GM13976 (cell line): ENCODE measurements around the gene TMIGD1.

Experiments used
- DNase-seq: peaks from one replicate; pipeline ENCODE4 v3.0.0; 2012; ENCODE audit warnings: low spot score
- CTCF ChIP-seq: IDR thresholded peaks from 2 replicates; pipeline ENCODE4 v1.5.1; 2012; ENCODE audit warnings: borderline replicate concordance, mild to moderate bottlenecking; ENCODE audit not compliant: insufficient read depth; ENCODE audit errors: extremely low read depth, missing control alignments, control extremely low read depth
- in situ Hi-C: fragments of 300-500 bp; cut with MboI; formaldehyde crosslinking; loops from one replicate; pipeline ENCODE4 v1.12.0; 2022; ENCODE audit warnings: low sequenced_read_pairs, mixed read lengths, inconsistent platforms; ENCODE audit not compliant: unreplicated experiment

The TMIGD1 gene

GRCh38 chr17:30369995-30370394, 36.1 kb upstream of the TMIGD1 start:
- no peak for TF ChIP-seq CTCF
- in situ Hi-C loops, result no loop called here
- DNase-seq, result no peak

GRCh38 chr17:30368912-30369720, 35.3 kb upstream of the TMIGD1 start:
- TF ChIP-seq CTCF, result no peak
- DNase-seq, result no peak
- in situ Hi-C loops, result no loop called here

GRCh38 chr17:30366536-30366935, 32.7 kb upstream of the TMIGD1 start:
- DNase-seq, result no peak
- TF ChIP-seq CTCF, result no peak
- in situ Hi-C loops, result no loop called here

GRCh38 chr17:30363715-30364202, 29.9 kb upstream of the TMIGD1 start:
- TF ChIP-seq CTCF, result no peak
- DNase-seq, result peak; percentile 62
- in situ Hi-C loops, result no loop called here

GRCh38 chr17:30361766-30362279, 28.0 kb upstream of the TMIGD1 start:
- DNase-seq, result no peak
- no peak for TF ChIP-seq CTCF
- in situ Hi-C loops, result no loop called here

- TF ChIP-seq CTCF, result no peak
- in situ Hi-C loops, result no loop called here
- no peak for DNase-seq
Measured at GRCh38 chr17:30360086-30360808, 26.4 kb upstream of the TMIGD1 start.
